ENCODE results near the gene TNFAIP8. TPM values are rescaled to one million over a fixed set of nuclear protein-coding genes. Genes with fewer than 3 reads are reported as not detected.

The TNFAIP8 gene
- total RNA-seq, 2 experiments from 2014 or later, result 141 to 142 TPM

- Mint-ChIP-seq H3K4me3 (peak overlapping the region; percentile 47), H3K27me3 (ENCODE audit: low read depth) (no peaks in the 10 kb centered on the region), H3K9me3 (no peaks in the 10 kb centered on the region), H3K27ac (peak overlapping the region; percentile 98), H3K4me1 (ENCODE audit: low read depth) (peaks cover 89% of the 10 kb centered on the region), H3K36me3 (ENCODE audit: low read depth) (peaks cover 84% of the 10 kb centered on the region)
- intact Hi-C loops (cut with micrococcal nuclease), result no loop called here
- DNase-seq, result no peak
- CTCF ChIA-PET, result interaction anchor here (1.0 to 2.5 kb wide), 10 partner anchors 9 to 59 kb away, joined by 3 to 12 read pairs (median 4); no protein-coding TSS in a partner anchor
These were observed 5.8 kb downstream of the TNFAIP8 start for GRCh38 chr5:119361594-119362125.

DNA sequence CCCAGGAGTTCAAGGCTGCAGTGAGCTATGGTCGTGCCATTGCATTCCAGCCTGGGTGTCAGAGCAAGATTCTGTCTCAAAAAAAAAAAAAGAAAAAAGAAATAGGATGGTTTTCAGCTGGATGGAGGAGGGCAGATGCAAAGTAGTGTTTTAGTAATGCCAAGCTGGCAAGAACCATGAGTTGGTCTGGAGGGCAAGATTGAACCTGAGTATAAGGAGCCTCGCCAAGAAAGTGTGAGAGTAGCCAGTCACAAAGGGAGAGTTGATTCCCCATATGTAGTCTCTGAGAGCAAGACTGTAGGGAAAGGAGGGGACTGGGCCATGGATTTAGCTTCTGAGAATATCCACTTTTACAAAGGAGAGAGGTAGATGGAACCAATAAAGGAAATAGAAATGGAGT lies 6.9 kb downstream of the TNFAIP8 start:
- intact Hi-C loops (cut with micrococcal nuclease), result no loop called here
- CTCF ChIA-PET, result interaction anchor here (1.0 to 2.5 kb wide), 8 partner anchors 16 to 60 kb away, joined by 3 to 6 read pairs (median 4); no protein-coding TSS in a partner anchor
- no peaks in the 10 kb centered on the region for H3K27me3 Mint-ChIP-seq (ENCODE audit: low read depth)
- H3K4me1 Mint-ChIP-seq (ENCODE audit: low read depth), result peaks cover 96% of the 10 kb centered on the region
- H3K36me3 Mint-ChIP-seq (ENCODE audit: low read depth), result peaks cover 74% of the 10 kb centered on the region
- peak overlapping the region; percentile 28 for H3K4me3 Mint-ChIP-seq
- DNase-seq, result no peak
- H3K27ac Mint-ChIP-seq, result peak overlapping the region; percentile 98
- no peaks in the 10 kb centered on the region for H3K9me3 Mint-ChIP-seq

- H3K9me3 Mint-ChIP-seq, result no peaks in the 10 kb centered on the region
- CTCF ChIA-PET, result interaction anchor here (1.1 to 2.5 kb wide), 5 partner anchors 27 to 61 kb away, joined by 3 to 6 read pairs (median 4); no protein-coding TSS in a partner anchor
- no peak for DNase-seq
These were observed 7.5 kb downstream of the TNFAIP8 start for GRCh38 chr5:119363271-119363670.

DNA sequence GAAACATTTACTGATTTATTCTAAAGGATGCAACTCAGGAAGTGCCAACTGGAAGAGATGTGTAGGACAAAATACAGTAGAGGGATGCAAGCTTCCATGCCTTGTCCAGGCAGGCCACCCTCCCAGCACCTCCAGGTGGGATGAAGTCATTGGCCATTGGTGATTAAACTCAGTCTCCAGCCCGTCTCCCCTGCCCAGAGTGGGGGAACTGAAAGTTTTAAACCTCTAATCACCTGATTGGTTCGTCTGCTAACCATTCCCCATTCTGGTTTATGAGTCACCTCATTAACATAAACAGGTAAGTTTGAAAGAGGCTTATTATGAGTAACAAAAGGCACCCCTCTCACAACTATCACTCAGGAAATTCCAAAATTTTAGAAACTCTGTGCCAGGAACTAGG lies 8.1 kb downstream of the TNFAIP8 start:
- peak overlapping the region; percentile 29 for H3K4me3 Mint-ChIP-seq
- intact Hi-C loops (cut with micrococcal nuclease), result no loop called here

More at GRCh38 chr5:119363271-119363670, 7.5 kb downstream of the TNFAIP8 start:
- H3K27ac Mint-ChIP-seq, result peak overlapping the region; percentile 98
- H3K36me3 Mint-ChIP-seq (ENCODE audit: low read depth), result peaks cover 70% of the 10 kb centered on the region
- peak overlapping the region; percentile 29 for H3K4me3 Mint-ChIP-seq
- intact Hi-C loops (cut with micrococcal nuclease), result no loop called here
- H3K4me1 Mint-ChIP-seq (ENCODE audit: low read depth), result peaks cover 98% of the 10 kb centered on the region
- no peaks in the 10 kb centered on the region for H3K27me3 Mint-ChIP-seq (ENCODE audit: low read depth)

DNA sequence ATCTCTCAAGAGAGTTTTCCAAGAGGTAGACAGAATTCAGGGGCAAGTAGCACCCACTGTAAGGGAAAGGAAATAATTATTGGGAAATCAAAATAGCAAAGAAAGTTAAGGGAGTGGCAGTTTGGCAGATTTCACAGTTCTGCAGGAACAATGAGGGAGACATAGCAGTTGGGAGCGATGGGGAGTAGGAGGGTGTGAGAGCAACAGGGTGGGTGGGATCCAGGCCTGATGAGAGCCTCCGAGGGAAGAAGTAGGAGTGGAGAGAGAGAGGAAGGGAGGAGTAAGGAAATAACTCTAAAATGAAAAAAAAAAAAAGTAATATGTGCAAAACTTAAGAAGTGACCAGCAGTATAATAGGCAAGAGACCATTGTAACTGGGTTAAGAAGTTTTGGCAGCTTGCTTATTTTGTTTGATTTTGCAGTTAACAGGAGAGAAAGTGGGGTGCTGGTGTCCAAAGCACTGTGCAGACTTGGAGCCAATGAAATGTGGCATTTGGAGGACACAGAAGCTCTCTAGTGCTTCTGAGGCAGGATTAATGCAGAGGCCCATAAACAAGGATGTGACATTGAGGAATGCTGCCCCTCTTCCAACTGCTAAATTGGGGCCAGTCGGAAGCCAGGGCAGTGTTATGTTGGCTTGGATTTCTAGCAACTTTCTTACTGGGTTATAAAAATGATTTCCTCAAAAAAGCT lies 10.2 kb downstream of the TNFAIP8 start:
- Mint-ChIP-seq H3K27ac (peak overlapping the region; percentile 98), H3K4me1 (ENCODE audit: low read depth) (peaks cover 96% of the 10 kb centered on the region), H3K4me3 (peak overlapping the region; percentile 57), H3K27me3 (ENCODE audit: low read depth) (no peaks in the 10 kb centered on the region), H3K9me3 (no peaks in the 10 kb centered on the region), H3K36me3 (ENCODE audit: low read depth) (peaks cover 64% of the 10 kb centered on the region)
- no peak for DNase-seq
- intact Hi-C loops (cut with micrococcal nuclease), result loop anchor here (2.0 kb wide), 1 partner anchor 295 kb away; the partner anchor contains the start of gene DMXL1
- CTCF ChIA-PET, result interaction anchor here (1.2 to 1.9 kb wide), 2 partner anchors 8 to 46 kb away, joined by 4 to 8 read pairs; no protein-coding TSS in a partner anchor

More for the DNA sequence above, 8.1 kb downstream of the TNFAIP8 start:
- peaks cover 68% of the 10 kb centered on the region for H3K36me3 Mint-ChIP-seq (ENCODE audit: low read depth)
- no peaks in the 10 kb centered on the region for H3K9me3 Mint-ChIP-seq
- H3K27ac Mint-ChIP-seq, result peak overlapping the region; percentile 98
- H3K27me3 Mint-ChIP-seq (ENCODE audit: low read depth), result no peaks in the 10 kb centered on the region
- DNase-seq, result peak; percentile 51
- CTCF ChIA-PET, result interaction anchor here (0.7 to 2.5 kb wide), 4 partner anchors 28 to 48 kb away, joined by 3 to 6 read pairs (median 4); no protein-coding TSS in a partner anchor
- peaks cover 97% of the 10 kb centered on the region for H3K4me1 Mint-ChIP-seq (ENCODE audit: low read depth)

DNA sequence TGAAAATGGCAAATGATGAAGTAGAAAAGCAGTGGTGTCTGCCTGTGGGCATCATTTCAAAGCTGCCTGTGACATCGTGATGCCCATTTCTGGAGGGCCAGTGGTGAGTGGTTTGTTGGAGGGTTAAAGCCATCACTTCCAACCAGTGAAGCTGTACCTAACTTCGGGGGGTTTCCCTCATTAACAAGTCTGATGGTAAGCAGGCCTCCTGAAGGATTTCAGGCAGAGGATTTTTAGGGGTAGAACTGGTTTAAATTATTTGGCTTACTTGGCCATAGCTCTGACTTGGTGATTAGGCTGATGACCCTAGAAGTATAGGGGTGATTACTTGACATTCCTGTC lies 10.7 kb downstream of the TNFAIP8 start:
- no peaks in the 10 kb centered on the region for H3K27me3 Mint-ChIP-seq (ENCODE audit: low read depth)
- intact Hi-C loops (cut with micrococcal nuclease), result loop anchor here (2.0 kb wide), 1 partner anchor 296 kb away; the partner anchor contains the start of gene DMXL1
- H3K4me3 Mint-ChIP-seq, result peak overlapping the region; percentile 56
- H3K36me3 Mint-ChIP-seq (ENCODE audit: low read depth), result peaks cover 65% of the 10 kb centered on the region
- H3K9me3 Mint-ChIP-seq, result no peaks in the 10 kb centered on the region
- peak overlapping the region; percentile 98 for H3K27ac Mint-ChIP-seq
- CTCF ChIA-PET, result interaction anchor here (1.0 to 1.9 kb wide), 4 partner anchors 9 to 61 kb away, joined by 3 to 8 read pairs (median 4); no protein-coding TSS in a partner anchor
- H3K4me1 Mint-ChIP-seq (ENCODE audit: low read depth), result peaks cover 96% of the 10 kb centered on the region
- peak; percentile 55 for DNase-seq

GRCh38 chr5:119367502-119368237 lies 11.9 kb downstream of the TNFAIP8 start:
- no peak for DNase-seq
- peak overlapping the region; percentile 60 for H3K4me3 Mint-ChIP-seq
- peaks cover 87% of the 10 kb centered on the region for H3K4me1 Mint-ChIP-seq (ENCODE audit: low read depth)
- H3K9me3 Mint-ChIP-seq, result no peaks in the 10 kb centered on the region
- CTCF ChIA-PET, result interaction anchor here (0.9 to 1.9 kb wide), 6 partner anchors 10 to 94 kb away, joined by 3 to 10 read pairs (median 4); no protein-coding TSS in a partner anchor
- H3K27ac Mint-ChIP-seq, result peak overlapping the region; percentile 98
- H3K27me3 Mint-ChIP-seq (ENCODE audit: low read depth), result no peaks in the 10 kb centered on the region
- intact Hi-C loops (cut with micrococcal nuclease), result loop anchor here (1.0 to 2.0 kb wide), 13 partner anchors 10 to 336 kb away; partner anchors contain the start of gene DMXL1
- H3K36me3 Mint-ChIP-seq (ENCODE audit: low read depth), result peaks cover 60% of the 10 kb centered on the region

- intact Hi-C loops (cut with micrococcal nuclease), result loop anchor here (1.0 kb wide), 2 partner anchors 29 to 337 kb away; no protein-coding TSS in a partner anchor
- Mint-ChIP-seq H3K27me3 (ENCODE audit: low read depth) (no peaks in the 10 kb centered on the region), H3K4me3 (peak overlapping the region; percentile 60), H3K4me1 (ENCODE audit: low read depth) (peaks cover 85% of the 10 kb centered on the region), H3K36me3 (ENCODE audit: low read depth) (peaks cover 59% of the 10 kb centered on the region), H3K9me3 (no peaks in the 10 kb centered on the region), H3K27ac (peak overlapping the region; percentile 98)
- peak; percentile 74 for DNase-seq
- CTCF ChIA-PET, result interaction anchor here (1.1 to 1.6 kb wide), 3 partner anchors 28 to 53 kb away, joined by 3 to 10 read pairs (median 5); no protein-coding TSS in a partner anchor
These were observed 12.4 kb downstream of the TNFAIP8 start for GRCh38 chr5:119368238-119368630.

- Mint-ChIP-seq H3K4me1 (ENCODE audit: low read depth) (peaks cover 79% of the 10 kb centered on the region), H3K27ac (peak overlapping the region; percentile 98), H3K27me3 (ENCODE audit: low read depth) (no peaks in the 10 kb centered on the region), H3K9me3 (no peaks in the 10 kb centered on the region), H3K4me3 (no peak overlapping the region), H3K36me3 (ENCODE audit: low read depth) (peaks cover 56% of the 10 kb centered on the region)
- CTCF ChIA-PET, result interaction anchor here (0.7 to 2.2 kb wide), 7 partner anchors 8 to 55 kb away, joined by 3 to 9 read pairs (median 4); no protein-coding TSS in a partner anchor
- no peak for DNase-seq
- intact Hi-C loops (cut with micrococcal nuclease), result no loop called here
These were observed 14.7 kb downstream of the TNFAIP8 start for GRCh38 chr5:119370486-119370885.

GRCh38 chr5:119371146-119371545 lies 15.3 kb downstream of the TNFAIP8 start:
- intact Hi-C loops (cut with micrococcal nuclease), result no loop called here
- Mint-ChIP-seq H3K27me3 (ENCODE audit: low read depth) (no peaks in the 10 kb centered on the region), H3K27ac (peak overlapping the region; percentile 98), H3K4me1 (ENCODE audit: low read depth) (peaks cover 74% of the 10 kb centered on the region), H3K36me3 (ENCODE audit: low read depth) (peaks cover 52% of the 10 kb centered on the region), H3K4me3 (peak overlapping the region; percentile 14), H3K9me3 (no peaks in the 10 kb centered on the region)
- CTCF ChIA-PET, result interaction anchor here (1.4 to 2.2 kb wide), 3 partner anchors 10 to 56 kb away, joined by 4 to 9 read pairs (median 5); no protein-coding TSS in a partner anchor
- no peak for DNase-seq

DNA sequence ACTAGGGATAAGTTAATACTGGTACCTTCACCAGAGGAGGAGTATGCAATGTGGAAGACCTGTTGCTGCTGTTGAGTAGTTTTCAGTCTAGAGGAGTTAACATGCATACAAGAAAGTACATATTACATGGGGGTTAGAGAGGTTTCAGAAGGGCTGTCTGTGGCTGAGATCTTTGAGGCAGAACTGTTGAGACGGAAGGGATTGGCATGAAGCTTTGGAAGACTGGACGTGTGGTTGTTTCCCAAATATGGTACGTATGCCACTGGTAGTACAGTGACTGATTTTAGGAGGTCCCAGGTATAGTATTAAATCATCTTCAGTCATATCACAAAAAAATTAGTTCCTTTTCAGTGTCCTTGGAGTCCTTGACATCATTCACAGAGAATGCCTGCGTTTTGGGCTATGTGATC lies 17.6 kb downstream of the TNFAIP8 start:
- CTCF ChIA-PET, result interaction anchor here (0.8 to 1.6 kb wide), 4 partner anchors 10 to 39 kb away, joined by 3 to 6 read pairs (median 4); no protein-coding TSS in a partner anchor
- Mint-ChIP-seq H3K4me1 (ENCODE audit: low read depth) (peaks cover 73% of the 10 kb centered on the region), H3K27ac (peak overlapping the region; percentile 54), H3K4me3 (no peak overlapping the region), H3K36me3 (ENCODE audit: low read depth) (peaks cover 57% of the 10 kb centered on the region), H3K9me3 (no peaks in the 10 kb centered on the region), H3K27me3 (ENCODE audit: low read depth) (no peaks in the 10 kb centered on the region)
- intact Hi-C loops (cut with micrococcal nuclease), result loop anchor here (1.0 kb wide), 1 partner anchor 16 kb away; no protein-coding TSS in a partner anchor
- DNase-seq, result no peak
